ENCODE results near the gene TMEM101.

The TMEM101 gene

GRCh38 chr17:44014437-44015172 lies at the start of gene TMEM101:
TMEM101 (minus strand) TSS chr17:44014963; CDS start chr17:44014952, 11 bp downstream.
- peak; percentile 88 for DNase-seq (ENCODE audit: low spot score)
- Histone ChIP-seq H3K27ac (peak within 1 kb of the TSS in 1 of 2 donors; percentile 83), H3K4me3 (peak within 1 kb of the TSS; percentile 92)
- TF ChIP-seq CTCF (IDR thresholded peaks at IDR 0.05): no peak

GRCh38 chr17:44063704-44064639 lies 49.2 kb upstream of the TMEM101 start:
- no peak for DNase-seq (ENCODE audit: low spot score)
- Histone ChIP-seq H3K27ac (no peak overlapping the region), H3K4me3 (no peak overlapping the region)
- no peak for TF ChIP-seq CTCF (IDR thresholded peaks at IDR 0.05)

- H3K27ac ChIP-seq: no peak overlapping the region
- H3K4me3 ChIP-seq: no peak overlapping the region
- TF ChIP-seq CTCF (IDR thresholded peaks at IDR 0.05): no peak
- no peak for DNase-seq (ENCODE audit: low spot score)
These were observed 48.1 kb upstream of the TMEM101 start for GRCh38 chr17:44062871-44063270.

- no peak overlapping the region for H3K4me3 ChIP-seq
- no peak for TF ChIP-seq CTCF (IDR thresholded peaks at IDR 0.05)
- no peak for DNase-seq (ENCODE audit: low spot score)
- H3K27ac ChIP-seq: no peak overlapping the region
These were observed 46.7 kb upstream of the TMEM101 start for GRCh38 chr17:44061446-44061845.

GRCh38 chr17:44059101-44059892 lies 44.5 kb upstream of the TMEM101 start:
- TF ChIP-seq CTCF (IDR thresholded peaks at IDR 0.05): no peak
- no peak for DNase-seq (ENCODE audit: low spot score)
- Histone ChIP-seq H3K27ac (no peak overlapping the region), H3K4me3 (no peak overlapping the region)

- H3K4me3 ChIP-seq: no peak overlapping the region
- no peak for TF ChIP-seq CTCF (IDR thresholded peaks at IDR 0.05)
- H3K27ac ChIP-seq: no peak overlapping the region
- no peak for DNase-seq (ENCODE audit: low spot score)
These were observed 38.5 kb upstream of the TMEM101 start for GRCh38 chr17:44053125-44053872.
